Right forelimb (tissue), 1 donor: Measurements from ENCODE around the gene SVEP1.

Experiments
- DNase-seq: peaks from one replicate; pipeline ENCODE4 v3.0.0-alpha.2; 2018

Gene SVEP1

DNA sequence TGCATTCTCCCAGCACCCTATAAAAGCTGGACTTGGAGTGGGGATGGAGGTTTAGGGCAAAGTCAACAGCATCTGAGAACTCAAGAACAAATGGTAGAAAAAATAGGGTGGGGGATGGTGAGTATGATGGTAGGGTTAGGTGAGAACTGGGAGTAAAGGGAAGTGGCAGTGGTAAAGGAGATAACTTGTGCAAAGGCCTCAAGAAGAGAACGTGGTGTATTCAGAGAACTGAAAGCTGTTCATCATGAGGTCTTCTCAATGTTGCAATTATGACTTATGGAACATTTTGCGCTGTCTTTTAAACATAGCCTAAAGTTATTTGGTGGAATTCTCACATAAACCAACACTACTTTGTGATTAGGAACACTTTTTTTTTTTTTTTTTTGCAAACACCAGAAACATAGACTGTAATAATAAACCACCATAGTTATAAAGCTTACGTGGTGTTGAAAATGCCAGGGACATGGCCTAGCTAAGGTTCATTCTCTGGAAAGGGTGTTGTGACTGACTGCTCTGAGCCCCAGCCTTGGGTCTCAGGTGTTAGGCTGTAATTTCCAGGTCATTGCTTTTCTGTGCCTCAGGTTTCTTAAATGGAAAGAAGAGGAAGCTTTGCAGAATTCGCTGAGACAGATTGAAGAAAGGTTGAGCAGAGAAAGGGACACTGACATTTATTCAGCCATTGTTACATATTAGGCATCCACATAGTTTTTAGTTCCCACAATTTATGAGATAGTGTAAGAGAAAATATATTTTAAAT is 222.7 kb downstream of the SVEP1 start:
- DNase-seq, result no peak

DNA sequence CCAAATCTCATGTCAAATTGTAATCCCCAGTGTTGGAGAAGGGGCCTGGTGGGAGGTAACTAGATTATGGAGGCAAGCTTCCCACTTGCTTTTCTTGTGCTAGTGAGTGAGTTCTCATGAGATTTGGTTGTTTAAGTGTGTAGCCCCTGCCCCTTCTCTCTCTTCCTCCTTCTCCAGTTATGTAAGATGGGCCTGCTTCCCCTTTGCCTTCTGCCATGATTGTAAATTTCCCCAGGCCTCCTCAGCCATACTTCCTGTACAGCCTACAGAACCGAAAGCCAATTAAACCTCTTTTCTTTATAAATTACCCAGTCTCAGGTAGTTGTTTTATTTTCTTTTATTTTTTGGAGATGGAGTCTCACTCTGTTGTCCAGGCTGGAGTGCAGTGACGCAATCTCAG is 223.6 kb downstream of the SVEP1 start:
- DNase-seq, result no peak

DNA sequence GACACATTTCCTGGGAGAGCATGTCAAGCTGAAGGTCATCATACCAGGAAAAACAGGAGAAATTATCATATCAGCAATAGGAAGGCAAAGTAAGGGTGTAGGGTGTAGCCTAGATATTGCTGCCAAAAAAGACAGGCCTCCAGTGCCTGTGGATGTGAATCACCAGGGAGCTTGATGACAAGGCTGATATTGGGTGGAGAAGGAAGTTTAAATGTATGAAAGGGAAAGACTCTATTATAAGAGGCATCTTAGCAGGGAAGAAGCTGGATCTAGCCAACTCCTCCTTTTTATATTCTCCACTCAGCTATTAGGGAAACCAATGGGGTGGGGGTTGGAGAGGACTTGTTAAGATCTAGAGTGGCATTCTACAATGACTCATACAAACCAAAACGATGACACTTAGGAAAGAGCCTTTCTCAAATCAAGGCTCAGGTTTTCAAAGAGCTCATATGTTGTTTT is 228.5 kb downstream of the SVEP1 start:
- no peak for DNase-seq

DNA sequence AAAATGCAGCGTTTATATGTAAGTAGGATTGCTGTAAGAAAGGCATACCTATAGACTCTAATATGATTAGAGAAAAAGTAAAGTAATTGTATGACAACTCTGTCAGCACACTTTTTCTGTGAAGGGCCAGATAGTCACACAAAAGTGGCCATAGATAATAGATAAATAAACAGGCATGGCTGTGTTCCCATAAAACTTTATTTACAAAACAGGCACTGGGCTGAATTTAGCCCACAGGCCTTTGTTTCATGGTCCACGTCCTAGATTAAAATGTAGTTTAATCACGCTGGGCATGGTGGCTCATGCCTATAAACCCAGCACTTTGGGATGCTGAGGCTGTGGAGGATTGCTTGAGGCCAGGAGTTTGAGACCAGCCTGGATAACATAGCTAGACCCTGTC is 233.2 kb downstream of the SVEP1 start:
- no peak for DNase-seq

DNA sequence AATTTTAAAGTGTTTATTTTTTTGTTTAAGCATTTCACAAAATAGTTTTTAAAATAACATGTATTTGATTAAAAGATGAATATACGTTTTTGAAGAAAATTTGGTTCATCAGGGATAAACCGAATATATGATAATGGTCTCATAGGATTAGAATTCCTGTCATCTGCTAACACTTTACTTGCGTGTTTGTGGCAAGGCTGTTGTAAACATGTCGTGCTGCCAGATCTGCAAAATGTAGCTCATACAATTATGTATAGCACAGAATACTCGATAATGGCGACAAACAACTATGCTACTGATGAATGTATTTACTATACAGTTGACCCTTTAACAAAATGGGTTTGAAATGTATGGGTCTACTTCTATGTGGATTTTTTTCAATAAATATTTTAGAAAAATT is 234.7 kb downstream of the SVEP1 start:
- no peak for DNase-seq

DNA sequence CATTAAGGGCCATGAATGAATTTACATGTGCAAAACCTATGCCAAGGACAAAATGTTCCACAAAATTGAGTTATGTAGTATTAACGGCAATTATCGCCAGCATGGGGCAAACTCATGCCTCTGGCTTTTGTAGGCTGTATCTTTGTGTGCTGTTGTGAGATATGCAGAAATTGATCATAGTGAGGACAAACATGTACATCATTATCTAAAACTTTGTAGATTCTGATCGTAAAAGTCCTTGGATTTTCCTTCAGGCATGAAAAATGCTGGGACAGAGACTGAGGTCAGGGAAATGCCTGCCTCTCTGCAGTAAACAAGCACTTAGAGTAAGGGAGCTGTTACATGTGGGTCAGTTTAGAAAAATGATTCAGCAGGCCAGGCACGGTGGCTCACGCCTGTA is 236.0 kb downstream of the SVEP1 start:
- no peak for DNase-seq

DNA sequence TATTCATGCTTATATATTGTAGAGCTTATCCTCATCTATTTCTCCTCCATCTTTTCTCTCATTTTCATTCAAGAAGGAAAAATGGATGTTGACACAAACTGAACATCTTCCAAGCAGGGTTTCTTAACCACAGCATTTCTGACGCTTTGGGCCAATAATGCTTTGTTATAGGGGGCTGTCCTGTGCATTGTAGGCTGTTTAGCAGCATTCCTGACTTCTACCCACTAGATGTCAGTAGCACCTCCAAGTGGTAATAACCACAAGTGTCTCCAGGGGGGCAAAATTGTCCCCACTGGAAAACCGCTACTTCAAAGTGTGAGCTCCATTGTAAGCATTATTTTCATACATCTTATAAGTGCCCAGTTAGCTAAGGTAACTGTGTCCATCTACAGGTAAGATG is 239.2 kb downstream of the SVEP1 start:
- no peak for DNase-seq

DNA sequence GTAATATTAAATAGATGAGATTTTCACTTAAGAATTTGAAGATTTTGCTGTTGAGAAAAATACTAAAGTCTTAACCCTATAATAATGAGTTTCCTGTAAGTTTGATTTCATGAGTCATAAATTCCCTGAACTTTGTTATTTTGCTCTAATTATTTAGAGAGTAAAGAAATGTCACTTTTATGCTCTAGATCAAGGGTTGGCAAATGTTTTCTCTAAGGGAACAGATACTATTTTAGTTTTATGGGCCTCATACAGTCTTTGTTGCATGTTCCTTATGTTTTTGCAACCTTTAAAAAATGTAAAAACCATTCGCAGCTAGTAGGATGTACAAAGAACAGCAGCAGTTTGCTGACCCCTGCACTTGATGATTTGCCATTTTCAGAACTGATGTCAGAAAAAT is 241.4 kb downstream of the SVEP1 start:
- no peak for DNase-seq

DNA sequence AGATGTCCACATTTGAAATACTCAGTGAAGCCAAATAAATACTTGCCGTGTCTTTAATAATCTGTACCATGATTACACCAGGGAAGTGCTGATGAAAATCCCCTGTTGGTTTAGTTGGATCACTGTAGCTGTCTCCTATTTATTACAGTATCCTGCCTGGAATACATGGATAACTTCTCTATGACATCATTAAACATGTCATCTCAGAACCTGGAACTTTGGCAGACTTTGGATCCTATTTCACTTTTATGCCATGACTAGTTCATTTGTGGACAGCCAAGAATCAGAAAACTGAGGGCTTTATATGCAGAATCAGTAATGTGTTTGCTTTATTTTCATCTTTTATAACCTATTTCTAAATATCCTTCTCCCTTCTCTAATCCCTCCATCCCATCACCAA is 241.8 kb downstream of the SVEP1 start, which contains the start of gene TXNDC8:
TXNDC8 (minus strand) TSS at position 137 of the 400 bp plus-strand sequence.
- DNase-seq, result no peak

DNA sequence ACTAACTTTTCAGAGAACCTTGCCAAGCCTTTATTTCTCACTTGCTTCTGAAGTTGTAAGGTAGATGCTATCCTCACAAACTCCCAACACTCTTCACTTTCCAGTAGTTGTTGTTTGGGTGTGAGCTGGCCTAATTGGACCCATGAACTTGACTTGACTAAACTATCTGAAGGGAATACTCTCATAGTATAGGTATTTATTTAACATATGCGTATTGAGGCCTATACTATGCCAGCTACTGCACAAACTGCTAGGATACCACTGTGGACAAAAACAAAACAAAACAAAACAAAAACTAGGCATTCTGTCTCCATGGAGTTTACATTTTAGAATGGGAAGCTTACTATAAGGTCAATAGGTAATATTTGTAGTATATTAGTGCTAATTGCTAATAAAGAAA is 243.2 kb downstream of the SVEP1 start:
- no peak for DNase-seq

DNA sequence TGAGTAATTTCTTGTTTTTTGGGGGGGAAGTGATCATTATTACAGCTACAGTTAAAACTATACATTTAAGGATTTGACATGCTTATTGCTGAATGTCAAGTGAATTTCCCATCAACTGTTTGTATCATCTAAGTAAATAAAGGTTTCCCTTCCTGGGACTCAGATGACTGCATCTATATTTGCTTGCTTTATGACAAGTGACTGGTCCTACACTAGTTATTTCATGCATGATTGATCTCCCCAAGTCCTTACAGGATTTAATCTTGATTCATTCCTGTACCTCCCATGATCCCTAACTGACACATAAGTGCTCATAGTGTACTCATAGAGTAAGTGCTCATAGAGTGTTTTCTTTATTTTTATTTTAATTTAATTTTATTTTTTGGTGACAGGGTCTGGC is 244.7 kb downstream of the SVEP1 start:
- no peak for DNase-seq

DNA sequence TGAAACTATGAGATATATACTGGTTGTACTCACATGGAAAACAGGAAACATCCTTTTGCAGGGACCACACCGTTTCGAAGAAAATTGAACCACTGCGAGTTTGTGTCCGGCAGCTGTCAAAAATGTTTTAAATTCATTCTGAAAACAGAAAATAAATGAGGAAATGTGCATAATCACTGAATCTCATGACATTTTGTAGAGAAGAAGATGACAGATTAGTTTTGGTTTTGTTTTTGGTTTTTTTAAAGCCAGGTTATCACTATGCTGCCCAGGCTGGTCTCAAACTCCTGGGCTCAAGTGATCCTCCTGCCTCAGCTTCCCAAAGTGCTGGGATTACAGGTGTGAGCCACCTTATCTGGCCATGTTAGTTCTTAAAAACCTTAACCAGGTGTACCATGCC is 245.4 kb downstream of the SVEP1 start:
- DNase-seq, result no peak

DNA sequence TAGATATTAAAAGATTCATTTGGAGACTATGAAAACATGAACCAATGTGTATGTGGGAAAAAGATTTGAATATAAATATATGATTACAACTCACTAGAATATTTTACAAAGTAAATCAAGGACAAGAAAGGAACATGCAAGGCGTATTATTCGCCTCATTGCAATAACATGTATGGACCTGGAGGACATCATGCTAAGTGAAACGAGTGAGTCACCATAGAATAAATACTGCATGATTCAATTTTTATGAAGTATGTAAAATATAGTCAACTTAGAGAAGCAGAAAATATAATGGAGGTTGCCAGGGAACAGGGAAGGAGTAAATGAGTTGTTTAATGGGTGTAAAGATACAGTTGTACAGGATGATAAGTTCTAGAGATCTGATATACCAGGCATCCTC is 246.8 kb downstream of the SVEP1 start:
- no peak for DNase-seq

DNA sequence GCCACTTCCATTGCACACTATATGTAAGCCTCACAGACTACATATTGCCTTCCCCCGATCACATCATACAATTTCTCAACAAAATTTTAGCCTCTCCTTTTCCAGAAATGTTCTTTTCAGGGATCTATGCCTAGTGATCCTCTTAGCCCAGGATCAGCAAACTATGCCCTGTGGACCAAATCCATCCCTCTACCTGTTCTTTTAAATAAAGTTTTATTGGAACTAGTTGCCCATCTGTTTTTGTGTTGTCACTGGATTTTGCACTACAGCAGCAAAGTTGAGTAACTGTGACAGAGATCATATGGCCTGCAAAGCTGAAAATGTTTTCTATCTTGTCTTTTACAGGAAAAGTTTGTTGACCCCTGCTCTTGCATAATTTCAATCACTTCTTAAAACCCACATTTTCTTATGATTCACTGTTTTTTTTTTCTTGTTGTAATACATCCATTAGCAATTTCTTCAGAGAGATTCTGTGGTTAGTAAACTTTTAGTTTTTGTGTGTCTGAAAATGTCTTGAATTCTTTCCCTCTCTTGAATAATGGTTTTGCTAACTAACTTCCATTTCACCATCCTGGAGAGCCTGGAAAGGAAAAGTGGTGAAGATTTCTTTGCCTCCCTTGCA is 248.9 kb downstream of the SVEP1 start:
- DNase-seq, result no peak

DNA sequence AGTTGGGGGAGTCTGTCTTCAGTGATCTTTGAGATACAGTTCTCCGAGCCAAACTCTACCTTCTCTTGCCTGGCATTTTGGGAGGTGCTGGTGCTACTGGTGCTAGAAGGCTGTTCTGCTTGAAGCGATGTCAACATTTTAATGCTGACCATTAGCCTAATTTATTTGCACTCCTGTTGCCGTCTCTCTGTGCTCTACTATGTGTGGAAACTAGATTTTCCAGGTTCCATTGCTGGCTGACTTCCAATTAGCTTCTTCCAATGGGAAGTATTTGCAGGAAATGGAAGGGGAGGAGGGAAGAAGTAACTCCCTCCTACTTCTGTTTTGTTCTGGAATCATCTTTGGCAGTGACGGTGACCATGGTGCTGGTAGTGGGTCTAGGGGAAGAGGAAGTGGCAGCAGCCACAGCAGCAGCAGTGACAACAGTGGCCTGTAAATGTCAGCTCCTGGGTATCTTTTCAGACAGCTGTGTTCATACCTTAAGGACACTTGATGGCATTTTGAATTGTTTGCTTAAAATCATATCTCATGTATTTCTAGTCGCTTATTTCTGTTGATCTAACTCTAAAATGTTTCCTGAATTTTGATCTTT is 249.8 kb downstream of the SVEP1 start:
- no peak for DNase-seq

DNA sequence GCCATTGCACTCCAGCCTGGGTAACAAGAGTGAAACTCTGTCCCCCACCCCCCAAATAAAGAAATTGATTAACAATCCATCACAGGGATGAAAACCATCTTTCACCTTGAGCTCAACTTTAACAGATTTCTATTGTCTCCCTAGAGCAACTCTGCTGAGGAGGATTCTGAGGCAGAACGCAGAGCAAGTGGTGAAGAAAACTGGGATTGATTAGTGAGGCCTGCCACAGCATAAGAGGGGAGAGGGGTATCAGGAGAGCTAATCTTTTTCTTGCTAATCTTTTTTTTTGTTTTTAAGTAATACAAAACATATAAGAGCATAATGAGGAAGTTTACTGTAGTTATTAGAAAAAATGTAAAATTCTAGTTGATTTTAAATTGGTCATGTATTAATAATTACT is 250.8 kb downstream of the SVEP1 start:
- no peak for DNase-seq

DNA sequence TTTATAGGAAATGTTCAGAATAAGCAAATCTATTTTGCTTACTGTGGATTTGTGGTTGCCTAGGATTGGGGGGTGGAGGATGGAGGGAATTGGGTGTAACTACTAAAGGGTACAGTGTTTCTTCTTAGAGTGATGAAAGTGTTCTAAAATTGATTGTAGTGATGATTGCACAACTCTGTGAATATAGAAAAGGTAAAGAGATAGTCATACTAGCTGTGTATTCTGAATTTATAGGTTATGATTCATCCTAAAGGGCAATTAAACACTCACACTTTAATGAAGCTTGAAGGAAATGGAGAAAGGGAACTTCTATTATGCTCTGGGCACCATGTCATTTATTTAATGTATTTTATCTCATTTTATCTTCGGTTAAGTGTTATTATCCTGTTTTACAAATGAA is 251.8 kb downstream of the SVEP1 start:
- no peak for DNase-seq

DNA sequence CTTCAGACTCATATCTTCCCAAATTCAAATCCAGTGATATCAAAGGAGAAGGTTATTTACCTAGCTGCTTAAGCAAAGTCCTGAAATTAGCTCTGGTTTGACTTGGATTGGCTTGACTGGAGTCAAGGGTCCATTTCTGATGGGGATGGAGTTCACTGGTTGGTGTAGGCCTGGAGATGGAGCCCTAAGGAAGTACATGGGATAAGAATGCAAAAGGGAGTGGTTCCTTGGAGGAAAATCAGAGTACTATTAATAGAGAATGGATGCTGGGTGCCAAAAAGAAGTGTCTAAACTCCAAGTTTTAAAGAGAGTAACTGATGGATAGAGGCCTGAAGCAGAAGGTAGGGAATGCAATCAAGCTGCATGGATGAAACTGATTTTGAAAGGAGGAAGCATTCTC is 255.7 kb downstream of the SVEP1 start:
- no peak for DNase-seq

DNA sequence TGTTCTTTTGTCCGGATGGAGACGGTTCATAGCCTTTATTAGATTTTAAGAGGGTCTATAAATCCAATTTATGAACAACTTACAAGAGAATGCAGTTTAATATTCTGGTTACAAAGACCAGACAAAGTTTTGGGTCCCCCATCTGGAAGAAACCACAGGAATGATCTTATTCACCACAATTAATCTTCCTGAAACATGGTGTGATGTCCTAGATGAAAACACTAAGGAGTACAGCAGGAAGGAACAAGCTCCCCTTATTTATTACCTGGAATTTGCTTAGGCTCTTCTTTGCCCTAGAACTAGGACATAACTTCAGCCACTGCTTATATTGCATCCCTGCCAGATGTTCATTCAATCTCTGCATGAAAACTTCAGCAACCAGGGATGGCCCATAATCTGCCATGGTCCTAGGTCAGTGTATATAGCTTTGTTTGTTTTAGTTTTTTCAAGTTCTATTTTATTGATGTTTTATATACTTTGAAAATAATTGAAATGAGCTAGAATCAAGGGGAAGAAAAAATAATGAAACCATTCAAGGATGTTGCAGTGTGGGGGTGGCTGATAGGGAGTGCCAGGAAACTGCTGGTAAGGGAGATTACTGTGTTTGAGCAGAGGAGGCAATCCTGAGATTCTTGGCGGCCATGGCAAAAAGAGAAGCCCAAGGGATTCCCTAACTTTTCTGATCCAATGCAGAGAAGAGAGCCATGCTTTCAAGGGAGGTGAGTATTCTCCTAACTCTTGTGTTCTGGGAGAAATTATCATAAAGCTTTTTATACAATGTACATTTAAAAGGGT is 258.7 kb downstream of the SVEP1 start:
- DNase-seq, result no peak

DNA sequence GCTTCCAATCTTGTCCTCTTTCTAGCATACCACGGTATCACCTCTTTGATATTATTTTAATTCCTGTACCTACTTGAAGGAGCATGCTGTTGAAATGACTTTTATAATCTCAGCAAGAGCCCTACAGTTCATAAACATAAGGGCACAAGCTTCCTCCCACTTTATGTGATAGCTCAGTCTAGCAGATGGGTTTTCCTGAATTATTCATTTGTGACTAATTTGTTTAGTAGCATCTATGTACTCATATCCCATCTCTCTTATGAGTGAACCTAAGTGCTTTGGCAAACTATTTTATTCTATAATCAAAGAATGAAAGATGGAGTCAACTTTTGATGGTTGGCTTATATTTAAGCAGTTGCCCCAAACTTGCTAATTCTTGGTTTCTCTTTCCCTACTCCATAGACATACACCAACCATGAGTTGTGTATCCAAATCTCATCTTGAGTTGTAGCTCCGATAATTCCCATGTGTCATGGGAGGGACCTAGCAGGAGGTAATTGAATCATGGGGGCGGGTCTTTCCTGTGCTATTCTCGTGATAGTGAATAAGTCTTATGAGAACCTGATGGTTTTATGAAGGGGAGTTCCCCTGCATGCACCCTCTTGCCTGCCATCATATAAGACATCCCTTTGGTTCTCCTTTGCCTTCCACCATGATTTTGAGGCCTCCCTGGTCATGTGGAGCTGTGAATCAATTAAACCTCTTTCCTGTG is 259.6 kb downstream of the SVEP1 start:
- DNase-seq, result no peak

DNA sequence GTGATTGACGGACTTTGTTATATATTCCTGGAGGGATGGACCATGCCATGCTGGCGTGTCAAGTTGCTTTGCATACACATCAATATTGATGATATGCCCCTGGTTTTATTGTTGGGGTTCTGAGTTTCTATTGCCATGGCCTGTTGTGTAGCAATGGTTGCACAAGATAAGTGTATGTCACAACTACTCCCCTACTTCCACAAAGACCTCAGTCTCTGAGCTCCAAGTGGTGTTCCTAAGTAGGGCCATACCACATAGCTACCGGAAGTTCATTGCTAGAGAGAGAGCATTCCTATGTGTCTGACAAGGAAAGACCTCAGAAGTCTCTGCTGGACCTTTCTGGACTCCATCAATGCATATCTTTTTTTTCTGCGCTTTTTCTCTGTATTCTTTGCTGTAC is 261.6 kb downstream of the SVEP1 start:
- no peak for DNase-seq

DNA sequence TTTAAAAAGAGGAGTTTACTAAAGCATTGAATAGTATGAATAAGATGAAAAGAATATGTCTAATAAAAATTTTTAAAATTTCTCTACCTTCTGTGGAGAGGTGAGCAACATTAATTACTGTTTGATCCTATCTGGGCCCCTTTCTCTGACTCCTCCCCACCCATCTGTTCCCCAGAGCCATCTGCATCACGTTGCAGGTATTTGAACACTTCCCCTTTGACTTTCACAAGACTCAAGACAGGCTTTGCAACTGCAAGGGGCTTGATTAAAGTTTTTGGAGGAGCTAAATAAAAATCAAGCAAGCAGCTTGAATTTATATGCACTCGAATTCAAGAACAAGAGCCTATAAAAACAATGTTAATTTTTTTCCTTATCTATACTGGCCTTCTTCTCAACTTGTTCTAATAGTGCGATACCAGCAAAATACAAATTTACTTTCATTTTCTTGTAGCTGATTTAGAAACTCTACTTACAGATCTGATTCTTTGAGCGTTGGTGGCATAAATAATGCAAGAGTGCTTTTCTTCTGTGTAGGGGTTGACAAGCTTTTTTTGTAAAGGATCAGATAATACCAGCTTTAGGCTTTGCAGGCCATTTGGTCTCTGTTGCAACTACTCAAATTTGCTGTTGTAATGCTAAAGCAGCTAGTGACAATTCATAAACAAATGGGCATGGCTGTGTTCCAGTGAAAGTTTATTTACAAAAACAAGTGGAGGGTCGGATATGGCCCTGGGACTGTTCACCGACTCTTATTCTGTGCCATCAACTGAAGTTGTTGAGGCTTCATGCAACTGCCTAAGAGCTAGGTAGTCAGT is 263.1 kb downstream of the SVEP1 start:
- DNase-seq, result no peak
